ENCODE measurements around the gene TNNI3K.

The TNNI3K gene

GRCh38 chr1:74571891-74572290 is 336.7 kb downstream of the TNNI3K start:
- Histone ChIP-seq H3K9ac (ENCODE audit: low read length) (no peak overlapping the region), H3K4me3 (ENCODE audit: low read depth, low read length, poor library complexity, severe bottlenecking) (no peak overlapping the region)

GRCh38 chr1:74578101-74578500 is 342.9 kb downstream of the TNNI3K start:
- Histone ChIP-seq H3K27ac (ENCODE audit: low read depth, low read length, poor library complexity, severe bottlenecking) (no peak overlapping the region), H2AFZ (ENCODE audit: low read length) (no peak overlapping the region), H3K4me3 (ENCODE audit: low read depth, low read length, poor library complexity, severe bottlenecking) (no peak overlapping the region), H3K79me2 (ENCODE audit: insufficient read depth, low read length) (no peaks in the 10 kb centered on the region), H3K9me3 (ENCODE audit: low read length) (no peaks in the 10 kb centered on the region), H4K20me1 (ENCODE audit: insufficient read depth, low read length) (no peaks in the 10 kb centered on the region), H3K9ac (ENCODE audit: low read length) (no peak overlapping the region), H3K4me2 (ENCODE audit: low read length) (no peak overlapping the region), H3K36me3 (ENCODE audit: insufficient read depth, low read length) (no peaks in the 10 kb centered on the region), H3K27me3 (ENCODE audit: insufficient read depth, low read length) (no peaks in the 10 kb centered on the region), H3F3A (ENCODE audit: insufficient read depth, low read length) (no peaks in the 10 kb centered on the region), H3K4me1 (ENCODE audit: insufficient read depth, low read length, severe bottlenecking) (no peaks in the 10 kb centered on the region), H3K9me2 (ENCODE audit: low read depth, low read length) (no peaks in the 10 kb centered on the region)
- TF ChIP-seq CTCF (IDR thresholded peaks at IDR 0.05; ENCODE audit: low read length) = no peak
- TF ChIP-seq EZH2 (IDR thresholded peaks at IDR 0.05; ENCODE audit: borderline replicate concordance, low read length) = no peak

More at GRCh38 chr1:74571891-74572290, 336.7 kb downstream of the TNNI3K start:
- no peaks in the 10 kb centered on the region for H3K4me1 ChIP-seq (ENCODE audit: insufficient read depth, low read length, severe bottlenecking)
- no peaks in the 10 kb centered on the region for H3F3A ChIP-seq (ENCODE audit: insufficient read depth, low read length)
- H3K9me3 ChIP-seq (ENCODE audit: low read length) = no peaks in the 10 kb centered on the region
- no peak overlapping the region for H3K27ac ChIP-seq (ENCODE audit: low read depth, low read length, poor library complexity, severe bottlenecking)
- H3K36me3 ChIP-seq (ENCODE audit: insufficient read depth, low read length) = no peaks in the 10 kb centered on the region
- TF ChIP-seq EZH2 (IDR thresholded peaks at IDR 0.05; ENCODE audit: borderline replicate concordance, low read length) (no peak), CTCF (IDR thresholded peaks at IDR 0.05; ENCODE audit: low read length) (no peak)
- no peaks in the 10 kb centered on the region for H3K9me2 ChIP-seq (ENCODE audit: low read depth, low read length)
- no peaks in the 10 kb centered on the region for H4K20me1 ChIP-seq (ENCODE audit: insufficient read depth, low read length)
- no peak overlapping the region for H3K4me2 ChIP-seq (ENCODE audit: low read length)
- H2AFZ ChIP-seq (ENCODE audit: low read length) = no peak overlapping the region
- H3K79me2 ChIP-seq (ENCODE audit: insufficient read depth, low read length) = no peaks in the 10 kb centered on the region
- H3K27me3 ChIP-seq (ENCODE audit: insufficient read depth, low read length) = no peaks in the 10 kb centered on the region

- Histone ChIP-seq H2AFZ (ENCODE audit: low read length) (no peak overlapping the region), H3K27ac (ENCODE audit: low read depth, low read length, poor library complexity, severe bottlenecking) (no peak overlapping the region), H3F3A (ENCODE audit: insufficient read depth, low read length) (no peaks in the 10 kb centered on the region), H4K20me1 (ENCODE audit: insufficient read depth, low read length) (no peaks in the 10 kb centered on the region), H3K27me3 (ENCODE audit: insufficient read depth, low read length) (no peaks in the 10 kb centered on the region), H3K4me2 (ENCODE audit: low read length) (no peak overlapping the region), H3K9me3 (ENCODE audit: low read length) (no peaks in the 10 kb centered on the region), H3K4me1 (ENCODE audit: insufficient read depth, low read length, severe bottlenecking) (no peaks in the 10 kb centered on the region), H3K9me2 (ENCODE audit: low read depth, low read length) (no peaks in the 10 kb centered on the region), H3K4me3 (ENCODE audit: low read depth, low read length, poor library complexity, severe bottlenecking) (no peak overlapping the region), H3K79me2 (ENCODE audit: insufficient read depth, low read length) (no peaks in the 10 kb centered on the region), H3K9ac (ENCODE audit: low read length) (no peak overlapping the region), H3K36me3 (ENCODE audit: insufficient read depth, low read length) (no peaks in the 10 kb centered on the region)
- TF ChIP-seq CTCF (IDR thresholded peaks at IDR 0.05; ENCODE audit: low read length) (no peak), EZH2 (IDR thresholded peaks at IDR 0.05; ENCODE audit: borderline replicate concordance, low read length) (no peak)
These were observed 344.2 kb downstream of the TNNI3K start for GRCh38 chr1:74579425-74579824.

All from OCI-LY1 (cell line).